HT-29 (cell line): Measurements from ENCODE around the gene CREBZF. TPM values are rescaled to one million over a fixed set of nuclear protein-coding genes. Genes with fewer than 3 reads are reported as not detected.
A peak's percentile ranks its signal among the peaks of the same experiment; 100 is the strongest.

ENCODE experiments used
- DNase-seq: peaks from one replicate; pipeline ENCODE4 v3.0.0-alpha.2; 2015; ENCODE audit warnings: low spot score
- total RNA-seq: library from RNA; depleted of rRNA; stranded (reverse); fragments of >200 nt; shearing (Covaris generic); gene quantifications from 2 replicates; pipeline ENCODE4 v1.2.3, GENCODE V29; 2014; rRNA removed

The CREBZF gene
- total RNA-seq, result 108 and 124 TPM in 2 replicates

DNA sequence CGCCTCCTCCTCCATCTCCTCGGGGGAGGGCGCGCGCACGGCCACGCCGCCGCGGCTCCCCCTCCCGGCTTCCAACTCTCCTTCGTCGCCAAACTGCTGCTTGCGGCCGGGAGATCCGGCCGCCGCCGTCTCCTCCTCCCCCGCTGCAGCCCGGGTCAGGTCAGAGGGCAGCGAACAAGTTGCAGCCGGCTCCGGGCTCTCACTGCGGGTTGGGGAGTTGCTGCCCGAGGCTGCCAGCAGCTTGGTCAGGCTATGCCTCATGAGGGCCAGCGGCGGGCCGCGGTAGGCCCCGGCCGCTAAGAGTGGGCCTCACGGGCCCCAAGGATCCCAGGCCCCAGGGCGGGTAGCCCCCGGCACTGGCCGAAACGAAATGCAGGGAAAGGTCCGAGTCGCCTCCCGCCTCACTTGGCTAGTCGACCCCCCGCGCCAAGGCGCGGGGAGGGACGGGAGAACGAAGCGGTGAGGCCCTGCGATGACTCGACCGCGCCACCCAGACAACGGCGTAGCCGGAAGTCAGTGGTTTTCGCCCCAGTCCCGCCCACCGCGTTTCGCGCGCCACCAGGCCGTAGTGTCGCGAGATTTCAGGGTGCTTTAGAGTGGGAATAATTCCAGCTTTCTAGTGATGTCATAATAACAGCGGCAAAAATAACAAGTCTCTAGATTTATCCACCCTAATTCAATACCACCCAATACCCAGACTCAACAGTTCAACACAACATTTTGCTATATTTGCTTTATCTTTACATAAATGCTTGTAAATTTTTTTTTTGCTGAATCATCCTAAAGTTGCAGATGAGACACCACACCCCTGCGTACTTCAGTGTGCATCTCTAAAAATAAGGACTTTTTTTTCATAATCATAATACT, at the start of gene CREBZF:
Gene CREBZF, minus strand, starts transcription at position 515 of the 867 bp plus-strand sequence. Its CDS starts 254 bp downstream, at position 261.
- DNase-seq, result peak; percentile 99

DNA sequence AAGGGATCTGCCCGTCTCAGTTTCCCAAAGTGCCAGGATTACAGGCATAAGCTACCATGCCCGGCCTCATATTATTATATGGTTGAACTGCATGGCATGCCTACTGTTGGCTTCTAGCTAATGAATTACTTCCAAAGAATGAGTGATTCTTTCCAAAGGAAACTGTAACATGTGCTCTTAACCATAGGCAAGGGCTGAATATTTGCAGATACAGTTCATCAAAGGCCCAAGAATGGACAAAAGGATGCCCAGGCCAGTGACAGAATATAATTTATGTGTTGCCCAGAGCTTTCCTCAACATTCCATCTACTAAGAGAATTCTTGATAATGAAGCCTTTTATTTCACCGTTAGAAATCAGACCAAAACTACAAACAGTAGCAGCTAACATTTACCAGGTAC, 48.0 kb upstream of the CREBZF start:
- no peak for DNase-seq

- no peak for DNase-seq
Observed at GRCh38 chr11:85710917-85711316, 46.0 kb upstream of the CREBZF start.

- no peak for DNase-seq
Observed at GRCh38 chr11:85709941-85710702, 45.2 kb upstream of the CREBZF start.

- no peak for DNase-seq
Observed at GRCh38 chr11:85705800-85706199, 40.9 kb upstream of the CREBZF start.

GRCh38 chr11:85704967-85705366, 40.0 kb upstream of the CREBZF start:
- DNase-seq, result no peak

DNA sequence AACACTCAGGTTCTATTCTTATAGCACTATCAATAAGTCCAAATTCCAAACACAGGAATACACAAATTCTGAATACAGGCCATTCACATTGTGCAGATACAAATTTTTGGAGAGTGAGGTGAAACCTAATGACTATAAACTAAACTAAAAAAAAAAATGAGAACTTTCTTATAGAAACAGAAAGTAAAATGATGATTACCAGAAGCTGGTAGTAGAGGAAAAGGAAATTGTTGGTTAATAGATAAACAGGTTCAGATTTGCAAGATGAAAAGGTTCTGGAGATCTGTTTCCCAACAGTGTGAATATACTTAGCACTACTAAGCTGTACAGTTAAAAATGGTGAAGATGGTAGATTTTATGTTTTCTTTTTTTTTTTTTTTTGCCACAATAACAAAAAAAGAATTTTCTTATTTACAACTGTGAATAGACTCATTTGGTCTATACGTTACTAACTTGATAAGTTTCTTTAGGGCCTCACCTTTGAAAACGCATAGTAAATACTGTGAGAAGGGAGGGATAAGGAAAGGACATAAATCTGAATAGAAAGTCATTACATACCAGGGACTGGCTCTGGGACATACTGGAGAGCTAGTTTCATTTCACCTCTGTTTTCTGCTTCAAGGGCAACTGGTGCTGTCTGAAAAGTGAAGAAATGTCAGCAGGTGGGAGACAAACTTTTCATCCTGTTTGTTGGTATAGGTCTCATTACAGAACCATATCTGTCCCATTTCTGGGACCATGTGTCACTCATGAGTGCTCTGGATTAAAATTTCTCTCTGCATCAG, 35.2 kb upstream of the CREBZF start:
- DNase-seq, result no peak

DNA sequence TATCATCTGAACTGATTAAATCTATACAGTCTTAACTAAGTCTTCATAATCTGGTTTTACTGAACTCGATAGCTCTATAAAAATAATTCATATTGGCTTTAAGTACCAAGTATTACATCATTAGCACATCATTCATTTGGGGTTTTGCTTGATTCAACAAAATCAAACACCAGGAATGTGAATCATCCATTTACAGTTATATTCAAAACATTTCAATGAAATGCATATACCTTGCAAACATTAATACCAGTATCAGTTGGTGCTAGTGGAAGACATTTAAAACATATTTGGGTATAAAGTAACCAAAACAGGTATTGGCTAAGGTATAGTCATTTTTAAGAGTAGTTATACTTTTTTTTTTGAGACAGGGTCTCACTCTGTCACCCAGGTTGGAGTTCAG, 33.3 kb upstream of the CREBZF start:
- DNase-seq, result no peak

DNA sequence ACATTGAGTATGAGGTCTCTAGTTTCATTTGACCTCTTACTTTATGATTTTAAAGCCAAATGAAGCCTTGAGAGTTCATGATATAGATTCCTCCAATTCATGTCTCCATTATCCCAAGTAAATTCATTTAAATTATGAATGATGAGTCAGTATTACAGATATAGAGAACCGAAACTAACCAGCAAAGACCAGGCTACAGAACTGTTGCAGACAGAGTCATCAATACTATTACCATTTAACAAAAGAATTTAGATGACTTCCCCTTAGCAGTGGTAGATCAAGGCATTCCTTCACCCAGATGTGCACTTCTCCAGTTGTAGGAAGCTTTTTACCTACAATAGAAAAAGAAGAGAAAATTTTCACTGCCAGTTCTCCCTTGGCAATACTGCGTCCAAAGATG, 32.8 kb upstream of the CREBZF start:
- DNase-seq, result no peak

- DNase-seq, result no peak
Observed at GRCh38 chr11:85695546-85695945, 30.6 kb upstream of the CREBZF start.

DNA sequence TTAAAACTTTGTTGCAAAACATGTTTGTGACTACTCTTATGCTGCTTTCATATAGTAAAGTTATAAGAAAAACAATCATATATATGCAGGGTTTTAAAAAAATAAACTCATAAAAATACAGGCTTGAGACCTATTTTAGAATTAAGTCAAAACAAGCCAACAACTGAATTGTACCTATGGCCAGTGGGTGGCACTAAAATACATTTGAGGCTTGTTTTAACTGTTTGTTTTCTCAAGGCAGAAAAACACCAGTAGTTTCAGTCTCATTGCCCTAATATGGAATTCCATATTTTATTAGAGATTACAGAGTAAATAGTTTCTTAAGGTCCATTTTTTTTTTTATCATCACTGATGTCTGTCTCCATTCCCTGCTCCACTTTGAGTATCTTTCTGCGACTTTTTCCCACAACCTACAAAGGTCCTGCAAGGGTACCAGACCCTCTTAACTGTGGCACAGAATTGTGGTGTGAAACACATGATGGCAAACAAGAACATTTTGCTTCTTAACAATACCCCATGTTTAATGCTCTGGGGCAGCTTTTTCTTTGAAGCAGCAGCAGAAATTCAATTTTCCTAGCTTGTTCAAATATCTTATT, 29.6 kb upstream of the CREBZF start:
- DNase-seq, result peak; percentile 82

- DNase-seq, result no peak
Observed at GRCh38 chr11:85685820-85686459, 21.0 kb upstream of the CREBZF start, which contains the start of gene CCDC89. TSS of gene CCDC89 (minus strand) at chr11:85686195. CDS start at chr11:85686130, 65 bp downstream.

DNA sequence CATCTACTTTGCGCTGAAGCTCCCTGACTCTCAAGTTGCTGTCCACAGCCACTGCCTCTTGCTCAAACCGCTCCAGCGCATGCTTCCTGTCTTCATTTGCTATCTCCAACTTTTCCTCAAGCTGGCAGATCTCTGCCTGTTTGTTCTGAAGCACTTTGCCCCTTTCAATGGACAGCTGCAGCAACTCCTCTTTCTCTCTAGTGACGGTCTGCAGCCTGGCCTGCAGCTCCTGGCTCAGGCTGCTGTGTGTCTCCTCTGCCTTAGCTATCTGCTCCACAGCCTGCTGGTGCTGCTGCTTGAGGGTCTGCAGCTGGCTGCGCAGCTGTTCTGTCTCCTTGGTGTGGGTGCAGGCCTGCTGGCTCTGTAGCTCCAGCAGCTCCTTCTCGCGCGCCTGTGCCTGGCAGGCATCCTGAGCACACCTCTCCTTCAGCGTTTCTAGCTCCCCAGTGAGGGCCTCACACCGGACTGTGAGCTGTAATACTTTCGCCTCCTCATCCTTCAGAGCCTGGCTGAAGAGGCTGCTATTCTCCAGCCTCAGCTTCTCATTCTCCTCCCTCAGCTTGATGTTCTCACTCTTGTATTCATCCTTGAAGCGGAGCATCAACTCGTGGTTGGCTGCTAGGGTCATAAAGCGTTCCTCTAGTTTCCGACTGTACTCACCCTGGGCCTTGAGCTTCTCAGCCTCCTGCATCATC, 20.3 kb upstream of the CREBZF start:
- no peak for DNase-seq

DNA sequence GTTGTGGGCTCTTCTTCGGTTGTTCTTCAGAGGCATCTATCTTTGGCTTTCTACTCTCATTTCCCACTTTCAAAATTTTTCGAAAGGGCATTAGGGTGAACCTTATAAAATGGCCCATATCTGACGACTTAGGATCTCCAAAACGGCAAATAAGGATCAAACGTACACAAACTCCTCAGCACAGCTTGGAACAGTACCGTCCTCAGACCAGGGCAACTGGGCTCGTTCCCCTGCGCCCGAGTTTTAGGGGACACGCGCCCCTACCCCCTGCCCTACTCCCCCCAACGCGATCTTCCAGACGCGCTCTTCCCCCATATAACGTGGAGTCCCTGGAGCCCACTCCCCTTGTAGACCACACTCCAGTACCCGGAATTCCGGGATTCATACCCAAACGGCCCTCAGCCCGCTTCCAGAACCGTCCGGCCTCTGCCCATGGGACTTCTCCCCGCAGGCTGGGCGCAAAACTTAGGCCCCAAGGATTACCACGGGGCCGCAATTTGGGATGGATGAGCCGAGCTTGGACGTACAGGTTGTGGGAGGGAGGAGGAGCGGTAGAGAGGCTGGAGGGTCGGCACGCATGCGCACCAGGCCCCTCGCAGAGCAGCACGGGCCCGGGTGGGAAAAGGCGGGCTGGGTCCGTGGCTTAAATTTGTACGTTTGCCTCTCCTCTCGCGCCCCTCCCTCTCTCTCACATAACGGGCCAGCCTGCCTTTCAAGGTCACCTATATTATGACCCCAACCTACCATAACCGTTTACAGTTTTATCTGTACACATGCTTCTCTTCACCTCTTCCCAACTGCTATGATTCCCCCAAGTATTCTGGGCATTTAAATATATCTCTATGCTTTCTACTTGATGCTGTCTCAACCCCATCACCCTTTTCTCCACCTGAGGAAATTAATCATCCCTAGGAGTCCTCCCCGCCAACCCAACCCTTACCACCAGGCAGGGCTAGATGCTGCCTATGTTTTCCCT, 17.7 kb upstream of the CREBZF start:
- DNase-seq, result peak; percentile 45

GRCh38 chr11:85680897-85681296, 16.0 kb upstream of the CREBZF start:
- no peak for DNase-seq

GRCh38 chr11:85679576-85679975, 14.6 kb upstream of the CREBZF start:
- DNase-seq, result no peak

- no peak for DNase-seq
Observed at GRCh38 chr11:85673393-85673792, 8.5 kb upstream of the CREBZF start.

DNA sequence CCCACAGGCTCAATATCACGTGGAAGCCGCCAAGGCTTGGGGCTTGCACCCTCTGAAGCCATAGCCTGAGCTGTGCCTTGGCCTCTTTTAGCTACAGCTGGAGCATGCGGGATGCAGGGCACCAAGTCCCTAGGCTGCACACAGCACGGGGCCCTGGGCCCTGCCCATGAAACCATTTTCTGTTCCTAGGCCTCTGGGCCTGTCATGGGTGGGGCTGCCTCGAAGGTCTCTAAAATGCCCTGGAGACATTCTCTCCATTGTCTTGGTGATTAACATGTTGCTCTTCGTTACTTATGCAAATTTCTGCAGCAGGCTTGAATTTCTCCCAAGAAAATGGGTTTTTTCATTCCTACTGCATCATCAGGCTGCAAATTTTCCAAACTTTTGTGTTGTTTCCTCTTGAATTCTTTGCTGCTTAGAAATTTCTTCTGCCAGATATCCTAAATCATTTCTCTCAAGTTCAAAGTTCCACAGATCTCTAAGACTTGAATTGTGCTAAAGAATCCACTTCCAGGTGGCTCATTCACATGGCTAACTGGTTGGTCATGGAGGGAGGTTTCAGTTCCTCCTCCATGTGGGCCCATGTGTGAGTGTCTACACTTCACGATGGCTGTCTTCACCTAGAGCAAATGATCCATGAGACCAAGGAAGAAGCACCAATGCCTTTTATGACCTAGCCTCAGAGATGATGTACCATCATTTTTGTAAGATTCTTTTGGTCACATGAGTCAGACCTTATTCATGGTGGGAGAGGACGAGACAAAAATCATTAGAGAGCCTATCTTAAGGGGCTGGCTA, 7.4 kb upstream of the CREBZF start:
- no peak for DNase-seq
